GM12891 (cell line): Measurements from ENCODE around the gene TRNP1.

Experiments used
- POLR2A ChIP-seq: IDR thresholded peaks from 2 replicates; pipeline ENCODE4 v1.6.1; 2011; ENCODE audit warnings: low read depth, low read length, control low read depth
- POLR2AphosphoS5 ChIP-seq: IDR thresholded peaks from 2 replicates; pipeline ENCODE4 v1.6.1; 2011; ENCODE audit warnings: low read depth, low read length, control low read depth

DNA sequence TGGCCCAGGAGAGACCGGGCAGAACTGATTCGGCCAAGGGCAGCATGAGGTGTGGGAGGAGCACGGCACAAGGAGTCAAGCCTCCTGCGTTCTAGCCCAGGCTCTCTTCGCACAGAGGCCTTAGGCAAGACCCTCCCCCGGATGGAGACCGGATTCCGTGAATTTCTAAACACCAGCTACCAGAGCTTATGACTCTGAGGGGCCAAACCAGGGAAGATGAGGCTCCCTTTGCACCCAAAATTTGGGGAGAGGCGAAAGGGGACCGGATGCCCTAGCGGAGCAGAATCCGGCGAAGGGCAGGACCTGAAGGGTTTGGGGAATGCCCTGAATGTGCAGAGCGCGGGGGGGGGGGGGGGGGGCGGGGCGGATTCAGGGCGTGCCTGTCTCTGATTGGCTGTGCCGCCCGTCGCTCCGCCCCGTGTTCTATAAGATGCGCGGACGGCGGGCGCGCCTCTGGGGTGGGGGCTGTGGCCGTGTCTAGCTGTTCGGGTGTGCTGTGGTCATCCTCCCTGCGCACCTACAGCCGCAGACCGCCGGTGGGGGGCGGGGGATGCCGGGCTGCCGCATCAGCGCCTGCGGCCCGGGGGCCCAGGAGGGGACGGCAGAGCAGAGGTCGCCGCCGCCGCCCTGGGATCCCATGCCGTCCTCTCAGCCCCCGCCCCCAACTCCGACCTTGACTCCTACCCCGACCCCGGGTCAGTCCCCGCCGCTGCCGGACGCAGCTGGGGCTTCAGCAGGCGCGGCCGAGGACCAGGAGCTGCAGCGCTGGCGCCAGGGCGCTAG, at the start of gene TRNP1:
- TF ChIP-seq POLR2A (no peak), POLR2AphosphoS5 (no peak)
